ENCODE measurements around the gene MACROD2. TPM values are rescaled to one million over a fixed set of nuclear protein-coding genes. Genes with fewer than 3 reads are reported as not detected.

Gene MACROD2
- total and polyA plus RNA-seq, 2 donors (not counting 1 experiment from before 2014, with no cell fraction given), result 5.3 to 6.7 TPM

- intact Hi-C loops (cut with micrococcal nuclease), result no loop called here
- H3K4me3 Mint-ChIP-seq, result no peak overlapping the region
- H4K20me1 ChIP-seq (ENCODE audit: control insufficient read depth, insufficient read depth, low read length, poor library complexity, severe bottlenecking), result no peaks in the 10 kb centered on the region
- no peaks in the 10 kb centered on the region for H3K9me3 Mint-ChIP-seq (ENCODE audit: insufficient read depth)
- WGBS (ENCODE audit: insufficient coverage), result 10% methylated on average over 1 of the region's 1 CpG
- no peaks in the 10 kb centered on the region for H3K79me2 ChIP-seq (ENCODE audit: control insufficient read depth, insufficient read depth, low read length)
- H3K36me3 ChIP-seq (replicated peaks in 1 of 2; ENCODE audit: control extremely low read depth in 1 of 2, control insufficient read depth in 1 of 2, extremely low read depth in 1 of 2, insufficient read depth in 2 of 2, low read length in 1 of 2), result no peaks in the 10 kb centered on the region
- no peak overlapping the region for H3K9ac ChIP-seq (ENCODE audit: low read length)
- DNase-seq, result no peak
- no peaks in the 10 kb centered on the region for H3K4me1 Mint-ChIP-seq
- peaks cover 8% of the 10 kb centered on the region for H3K27me3 Mint-ChIP-seq
- H3K27ac ChIP-seq (ENCODE audit: low read length in 2 of 2), result no peak overlapping the region
- ATAC-seq (ENCODE audit: low read depth), result no peak
- H3K9me3 ChIP-seq (ENCODE audit: control extremely low read depth in 1 of 3, control insufficient read depth in 2 of 3, insufficient read depth in 1 of 3, low read length in 2 of 3), result no peaks in the 10 kb centered on the region
- H3K4me2 ChIP-seq (replicated peaks; ENCODE audit: low read depth, low read length, poor library complexity, severe bottlenecking), result no peak overlapping the region
- no peak overlapping the region for H3K4me3 ChIP-seq (ENCODE audit: control extremely low read depth in 1 of 5, extremely low read depth in 1 of 5, insufficient read depth in 1 of 5, low read depth in 2 of 5, low read length in 4 of 5)
- no peaks in the 10 kb centered on the region for H3K27me3 ChIP-seq (replicated peaks in 1 of 4; ENCODE audit: control extremely low read depth in 1 of 4, control insufficient read depth in 3 of 4, insufficient read depth in 4 of 4, low read length in 3 of 4)
- H3K4me1 ChIP-seq (ENCODE audit: control insufficient read depth in 2 of 2, insufficient read depth in 2 of 2, low read length in 2 of 2), result no peaks in the 10 kb centered on the region
- CTCF ChIA-PET, result no interaction called here
- no peak for TF ChIP-seq CTCF (IDR thresholded peaks at IDR 0.05)
- TF ChIP-seq EZH2 (IDR thresholded peaks at IDR 0.05; ENCODE audit: borderline replicate concordance, insufficient read depth, low read depth, low read length, poor library complexity, severe bottlenecking), result no peak
- H3K27ac Mint-ChIP-seq, result no peak overlapping the region
- POLR2A ChIA-PET, result no interaction called here
- no peak overlapping the region for H2AFZ ChIP-seq (ENCODE audit: insufficient read depth, low read depth, low read length, poor library complexity, severe bottlenecking)
Observed at GRCh38 chr20:14724468-14724867, 729.2 kb downstream of the MACROD2 start.

GRCh38 chr20:14726591-14726990 lies 731.3 kb downstream of the MACROD2 start:
- Histone ChIP-seq H3K9me3 (ENCODE audit: control extremely low read depth in 1 of 3, control insufficient read depth in 2 of 3, insufficient read depth in 1 of 3, low read length in 2 of 3) (no peaks in the 10 kb centered on the region), H2AFZ (ENCODE audit: insufficient read depth, low read depth, low read length, poor library complexity, severe bottlenecking) (no peak overlapping the region), H3K27ac (ENCODE audit: low read length in 2 of 2) (no peak overlapping the region), H3K4me2 (replicated peaks; ENCODE audit: low read depth, low read length, poor library complexity, severe bottlenecking) (no peak overlapping the region), H3K4me1 (ENCODE audit: control insufficient read depth in 2 of 2, insufficient read depth in 2 of 2, low read length in 2 of 2) (no peaks in the 10 kb centered on the region), H3K79me2 (ENCODE audit: control insufficient read depth, insufficient read depth, low read length) (no peaks in the 10 kb centered on the region), H3K27me3 (replicated peaks in 1 of 4; ENCODE audit: control extremely low read depth in 1 of 4, control insufficient read depth in 3 of 4, insufficient read depth in 4 of 4, low read length in 3 of 4) (no peaks in the 10 kb centered on the region), H3K9ac (ENCODE audit: low read length) (no peak overlapping the region), H3K4me3 (ENCODE audit: control extremely low read depth in 1 of 5, extremely low read depth in 1 of 5, insufficient read depth in 1 of 5, low read depth in 2 of 5, low read length in 4 of 5) (no peak overlapping the region), H3K36me3 (replicated peaks in 1 of 2; ENCODE audit: control extremely low read depth in 1 of 2, control insufficient read depth in 1 of 2, extremely low read depth in 1 of 2, insufficient read depth in 2 of 2, low read length in 1 of 2) (no peaks in the 10 kb centered on the region), H4K20me1 (ENCODE audit: control insufficient read depth, insufficient read depth, low read length, poor library complexity, severe bottlenecking) (no peaks in the 10 kb centered on the region)
- DNase-seq, result no peak
- ATAC-seq (ENCODE audit: low read depth), result no peak
- H3K9me3 Mint-ChIP-seq (ENCODE audit: insufficient read depth), result no peaks in the 10 kb centered on the region
- H3K4me3 Mint-ChIP-seq, result no peak overlapping the region
- no peak overlapping the region for H3K27ac Mint-ChIP-seq
- no peak for TF ChIP-seq CTCF (IDR thresholded peaks at IDR 0.05)
- no peak for TF ChIP-seq EZH2 (IDR thresholded peaks at IDR 0.05; ENCODE audit: borderline replicate concordance, insufficient read depth, low read depth, low read length, poor library complexity, severe bottlenecking)
- peaks cover 8% of the 10 kb centered on the region for H3K27me3 Mint-ChIP-seq
- no peaks in the 10 kb centered on the region for H3K4me1 Mint-ChIP-seq
- intact Hi-C loops (cut with micrococcal nuclease), result no loop called here
- WGBS (ENCODE audit: insufficient coverage), result 100% methylated on average over 1 of the region's 3 CpGs
- ChIA-PET CTCF (no interaction called here), POLR2A (no interaction called here)
